IMR-90 (cell line): ENCODE data around the gene SASH3. TPM values are rescaled to one million over a fixed set of nuclear protein-coding genes. Genes with fewer than 3 reads are reported as not detected.

Experiments used
- ATAC-seq: fragments of 200-7000 bp; cut with Tn5 transposase; 2 replicates; pipeline ENCODE4 v1.9.1; 2020; ENCODE audit warnings: low read depth, mild to moderate bottlenecking, moderate library complexity
- BruUV-seq: library from RNA; stranded (reverse); fragments of 400-500 nt; replicated peaks from 2 replicates; lab custom pipeline; 2021; lab: Mats Ljungman, UMichigan
- CTCF ChIA-PET: fragments of 300-600 bp; formaldehyde crosslinking; extraction: SDS; loops from one replicate; lab custom pipeline; 2021; ENCODE audit warnings: antibody characterized with exemption; lab: Yijun Ruan, JAX
- POLR2A ChIA-PET: fragments of 300-600 bp; sonication (Branson Sonifier 250); formaldehyde crosslinking; loops from one replicate; lab custom pipeline; 2022; ENCODE audit warnings: antibody characterized with exemption; ENCODE audit not compliant: unreplicated experiment; lab: Charles Lee
- DNase-seq: peaks from one replicate; pipeline ENCODE4 v3.0.0; 2013
- H2AFZ ChIP-seq: replicated peaks from 2 replicates; pipeline ENCODE3; 2013; ENCODE audit warnings: low read length, mild to moderate bottlenecking; ENCODE audit not compliant: poor library complexity
- H2AK5ac ChIP-seq: 2 replicates; pipeline ENCODE4 v1.6.1; 2013; ENCODE audit warnings: low read depth, low read length, inconsistent platforms
- H2AK9ac ChIP-seq: replicated peaks from 2 replicates; pipeline ENCODE3; 2013; ENCODE audit warnings: mild to moderate bottlenecking, low read depth, low read length, moderate library complexity; ENCODE audit not compliant: poor library complexity
- H2BK120ac ChIP-seq: 2 replicates; pipeline ENCODE4 v1.6.1; 2013; ENCODE audit warnings: low read depth, low read length, inconsistent platforms
- H2BK15ac ChIP-seq: 3 replicates; pipeline ENCODE4 v1.6.1; 2013; ENCODE audit warnings: low read depth, low read length, inconsistent platforms
- H2BK20ac ChIP-seq: 2 replicates; pipeline ENCODE4 v1.6.1; 2013; ENCODE audit warnings: low read depth, mild to moderate bottlenecking, inconsistent platforms, low read length, moderate library complexity
- H2BK5ac ChIP-seq: 2 replicates; pipeline ENCODE4 v1.6.1; 2013; ENCODE audit warnings: mild to moderate bottlenecking, low read depth, low read length, inconsistent platforms; ENCODE audit not compliant: poor library complexity, severe bottlenecking
- H3K14ac ChIP-seq: replicated peaks from 2 replicates; pipeline ENCODE4 v1.6.1; 2013; ENCODE audit warnings: low read depth, low read length, inconsistent platforms
- H3K18ac ChIP-seq: 2 replicates; pipeline ENCODE4 v1.6.1; 2013; ENCODE audit warnings: low read depth, low read length, control low read depth
- H3K23ac ChIP-seq: 2 replicates; pipeline ENCODE4 v1.6.1; 2013; ENCODE audit warnings: low read depth, low read length, inconsistent platforms
- H3K27ac ChIP-seq: 2 replicates; pipeline ENCODE4 v1.5.1; 2013; ENCODE audit warnings: mild to moderate bottlenecking, control low read depth, low read length; ENCODE audit not compliant: insufficient read depth
- H3K27me3 ChIP-seq: 2 replicates; pipeline ENCODE4 v1.6.1; 2013; ENCODE audit warnings: low read length; ENCODE audit not compliant: control insufficient read depth, insufficient read depth
- H3K36me3 ChIP-seq: 2 replicates; pipeline ENCODE4 v1.6.1; 2013; ENCODE audit warnings: low read length, mixed read lengths; ENCODE audit not compliant: control insufficient read depth, insufficient read depth
- H3K4ac ChIP-seq: 2 replicates; pipeline ENCODE4 v1.6.1; 2013; ENCODE audit warnings: low read depth, low read length, inconsistent platforms
- H3K4me1 ChIP-seq: 2 replicates; pipeline ENCODE4 v1.6.1; 2013; ENCODE audit warnings: low read length, mixed read lengths; ENCODE audit not compliant: control insufficient read depth, insufficient read depth
- H3K4me2 ChIP-seq: 2 replicates; pipeline ENCODE4 v1.6.1; 2013; ENCODE audit warnings: low read depth, mild to moderate bottlenecking, control low read depth, low read length, moderate library complexity
- H3K4me3 ChIP-seq: 2 replicates; pipeline ENCODE4 v1.5.1; 2013; ENCODE audit warnings: low read depth, mild to moderate bottlenecking, control low read depth, low read length, moderate library complexity; ENCODE audit not compliant: insufficient read depth
- H3K56ac ChIP-seq: 2 replicates; pipeline ENCODE4 v1.6.1; 2013; ENCODE audit warnings: low read length, inconsistent platforms; ENCODE audit not compliant: insufficient read depth; ENCODE audit errors: extremely low read depth
- H3K79me1 ChIP-seq, 2 experiments: 2 replicates each; pipeline ENCODE4 v1.6.1; 2013; ENCODE audit warnings: low read length in 2 of 2, inconsistent platforms in 1 of 2, low read depth in 1 of 2
- H3K9ac ChIP-seq: 2 replicates; pipeline ENCODE4 v1.6.1; 2013; ENCODE audit warnings: low read depth, low read length, control low read depth
- H3K9me1 ChIP-seq: 2 replicates; pipeline ENCODE4 v1.6.1; 2013; ENCODE audit warnings: low read length, inconsistent platforms; ENCODE audit not compliant: insufficient read depth
- H3K9me3 ChIP-seq: 2 replicates; pipeline ENCODE4 v1.6.1; 2013; ENCODE audit warnings: low read length; ENCODE audit not compliant: control insufficient read depth, insufficient read depth
- H4K20me1 ChIP-seq: 2 replicates; pipeline ENCODE4 v1.6.1; 2013; ENCODE audit warnings: low read length, inconsistent platforms; ENCODE audit not compliant: insufficient read depth
- H4K5ac ChIP-seq: 2 replicates; pipeline ENCODE4 v1.6.1; 2013; ENCODE audit warnings: mild to moderate bottlenecking, low read depth, low read length, control low read depth
- H4K8ac ChIP-seq, 2 experiments: 2 replicates each; pipeline ENCODE4 v1.6.1; 2013; ENCODE audit warnings: low read depth in 2 of 2, low read length in 2 of 2, control low read depth in 1 of 2, inconsistent platforms in 1 of 2
- H4K91ac ChIP-seq: 2 replicates; pipeline ENCODE4 v1.6.1; 2013; ENCODE audit warnings: low read depth, low read length, inconsistent platforms; ENCODE audit not compliant: insufficient read depth
- BHLHE40 ChIP-seq: fragments of 150-350 bp; IDR thresholded peaks from 2 replicates; pipeline ENCODE4 v1.6.1; 2016; ENCODE audit warnings: mild to moderate bottlenecking, low read depth, low read length
- CEBPB ChIP-seq: IDR thresholded peaks from 2 replicates; pipeline ENCODE4 v1.6.1; 2012; ENCODE audit warnings: low read depth, low read length, improper control_type of control experiment
- CHD1 ChIP-seq: IDR thresholded peaks from 2 replicates; pipeline ENCODE4 v1.6.1; 2012; ENCODE audit warnings: low read depth, low read length, improper control_type of control experiment
- ELK1 ChIP-seq: fragments of 150-350 bp; IDR thresholded peaks from 2 replicates; pipeline ENCODE4 v1.6.1; 2016; ENCODE audit warnings: low read depth, mild to moderate bottlenecking, low read length, moderate library complexity, borderline replicate concordance
- FOS ChIP-seq: fragments of 150-350 bp; IDR thresholded peaks from 2 replicates; pipeline ENCODE4 v1.6.1; 2016; ENCODE audit warnings: low read depth, low read length
- MAFK ChIP-seq: IDR thresholded peaks from 2 replicates; pipeline ENCODE4 v1.6.1; 2012; ENCODE audit warnings: low read depth, low read length, improper control_type of control experiment
- MAZ ChIP-seq: IDR thresholded peaks from 2 replicates; pipeline ENCODE4 v1.6.1; 2012; ENCODE audit warnings: low read depth, mild to moderate bottlenecking, low read length, improper control_type of control experiment, moderate library complexity, borderline replicate concordance
- MXI1 ChIP-seq: IDR thresholded peaks from 2 replicates; pipeline ENCODE4 v1.6.1; 2012; ENCODE audit warnings: low read depth, mild to moderate bottlenecking, low read length, moderate library complexity, borderline replicate concordance
- NFE2L2 ChIP-seq: fragments of 150-350 bp; IDR thresholded peaks from 2 replicates; pipeline ENCODE4 v1.6.1; 2016; ENCODE audit warnings: low read depth, mild to moderate bottlenecking, low read length
- POLR2A ChIP-seq: IDR thresholded peaks from 2 replicates; pipeline ENCODE4 v1.6.1; 2012; ENCODE audit warnings: mild to moderate bottlenecking, low read depth, low read length
- RAD21 ChIP-seq: IDR thresholded peaks from 2 replicates; pipeline ENCODE4 v1.6.1; 2012; ENCODE audit warnings: low read length, improper control_type of control experiment
- RCOR1 ChIP-seq: IDR thresholded peaks from 2 replicates; pipeline ENCODE4 v1.6.1; 2012; ENCODE audit warnings: mild to moderate bottlenecking, low read length, improper control_type of control experiment; ENCODE audit not compliant: insufficient replicate concordance
- RFX5 ChIP-seq: IDR thresholded peaks from 2 replicates; pipeline ENCODE4 v1.8.0; 2012; ENCODE audit warnings: low read depth, mild to moderate bottlenecking, low read length, moderate library complexity
- SMC3 ChIP-seq: fragments of 150-350 bp; IDR thresholded peaks from 2 replicates; pipeline ENCODE4 v1.6.1; 2016; ENCODE audit warnings: low read depth, mild to moderate bottlenecking, antibody characterized with exemption, low read length, moderate library complexity
- WGBS, 2 experiments: methylation state at CpG; one replicate each; pipeline versions ENCODE4 v1.1.5 to v1.1.7; 2013; ENCODE audit warnings: missing lambda C conversion rate in 2 of 2; ENCODE audit not compliant: insufficient read length in 1 of 2; ENCODE audit errors: extremely low coverage in 2 of 2; 5-methylcytosine and 5-hydroxymethylcytosine counted together
- dilution Hi-C: fragments of 300-500 bp; cut with HindIII; formaldehyde crosslinking; loops from one replicate; pipeline ENCODE4 v1.14.3; 2018; ENCODE audit warnings: low sequenced_read_pairs; ENCODE audit not compliant: unreplicated experiment
- in situ Hi-C: fragments of 300-500 bp; cut with MboI; formaldehyde crosslinking; loops from 3 replicates; pipeline ENCODE4 v1.14.3; 2019; ENCODE audit warnings: low sequenced_read_pairs, inconsistent platforms, mixed read lengths
- intact Hi-C: fragments of 100-400 bp; cut with micrococcal nuclease; formaldehyde crosslinking; loops from 2 replicates; pipeline ENCODE4 v1.10.0; 2022
- polyA plus RNA-seq, 3 experiments: library from polyadenylated mRNA; depleted of rRNA; stranded (reverse); fragments of >200 nt; gene quantifications; 2 replicates each; pipeline ENCODE4 v1.2.3, GENCODE V29; 2012; ENCODE audit warnings: low replicate concordance in 1 of 3
- total RNA-seq: library from RNA; depleted of rRNA; stranded (reverse); fragments of >200 nt; gene quantifications from 2 replicates; pipeline ENCODE4 v1.2.3, GENCODE V29; 2012
- TF ChIP-seq, protein P1 (sequence below): conservative IDR thresholded peaks from 2 replicates; pipeline ENCODE4 v1.5.1; 2012; ENCODE audit warnings: mild to moderate bottlenecking, low read depth, low read length, improper control_type of control experiment
- TF ChIP-seq, protein P2 (sequence below): fragments of 150-350 bp; IDR thresholded peaks from 2 replicates; pipeline ENCODE4 v1.6.1; 2017; ENCODE audit warnings: mild to moderate bottlenecking, antibody characterized with exemption, low read length, low read depth

SASH3 gene
- total and polyA plus RNA-seq, 2 of the 4 experiments (the other 2 are of a cell fraction), result not detected

GRCh38 chrX:129782706-129783105 is 3.0 kb downstream of the SASH3 start:
- H2AFZ ChIP-seq, result no peak overlapping the region
- peaks cover 21% of the 10 kb centered on the region for H3K27me3 ChIP-seq
- ATAC-seq (no peak), DNase-seq (no peak)
- no peaks in the 10 kb centered on the region; the same call in 1 of the 2 replicates for H4K20me1 ChIP-seq
- BruUV-seq, result no TSS peak
- no peak overlapping the region for H2AK9ac ChIP-seq
- H2AK5ac ChIP-seq, result no peak overlapping the region
- H3K36me3 ChIP-seq, result no peaks in the 10 kb centered on the region
- peaks cover 3% of the 10 kb centered on the region; the same call in 1 of the 2 replicates for H3K9me3 ChIP-seq
- H3K56ac ChIP-seq, result no peak overlapping the region
- no peaks in the 10 kb centered on the region for H3K9me1 ChIP-seq
- TF ChIP-seq CEBPB (no peak), ELK1 (no peak), MXI1 (no peak), FOS (no peak), POLR2A (no peak), MAFK (no peak), BHLHE40 (no peak), RFX5 (no peak), RCOR1 (no peak), SMC3 (no peak), MAZ (no peak), CHD1 (no peak), NFE2L2 (no peak), RAD21 (no peak)
- TF ChIP-seq, protein P1, sequence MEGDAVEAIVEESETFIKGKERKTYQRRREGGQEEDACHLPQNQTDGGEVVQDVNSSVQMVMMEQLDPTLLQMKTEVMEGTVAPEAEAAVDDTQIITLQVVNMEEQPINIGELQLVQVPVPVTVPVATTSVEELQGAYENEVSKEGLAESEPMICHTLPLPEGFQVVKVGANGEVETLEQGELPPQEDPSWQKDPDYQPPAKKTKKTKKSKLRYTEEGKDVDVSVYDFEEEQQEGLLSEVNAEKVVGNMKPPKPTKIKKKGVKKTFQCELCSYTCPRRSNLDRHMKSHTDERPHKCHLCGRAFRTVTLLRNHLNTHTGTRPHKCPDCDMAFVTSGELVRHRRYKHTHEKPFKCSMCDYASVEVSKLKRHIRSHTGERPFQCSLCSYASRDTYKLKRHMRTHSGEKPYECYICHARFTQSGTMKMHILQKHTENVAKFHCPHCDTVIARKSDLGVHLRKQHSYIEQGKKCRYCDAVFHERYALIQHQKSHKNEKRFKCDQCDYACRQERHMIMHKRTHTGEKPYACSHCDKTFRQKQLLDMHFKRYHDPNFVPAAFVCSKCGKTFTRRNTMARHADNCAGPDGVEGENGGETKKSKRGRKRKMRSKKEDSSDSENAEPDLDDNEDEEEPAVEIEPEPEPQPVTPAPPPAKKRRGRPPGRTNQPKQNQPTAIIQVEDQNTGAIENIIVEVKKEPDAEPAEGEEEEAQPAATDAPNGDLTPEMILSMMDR, result no peak
- TF ChIP-seq, protein P2, sequence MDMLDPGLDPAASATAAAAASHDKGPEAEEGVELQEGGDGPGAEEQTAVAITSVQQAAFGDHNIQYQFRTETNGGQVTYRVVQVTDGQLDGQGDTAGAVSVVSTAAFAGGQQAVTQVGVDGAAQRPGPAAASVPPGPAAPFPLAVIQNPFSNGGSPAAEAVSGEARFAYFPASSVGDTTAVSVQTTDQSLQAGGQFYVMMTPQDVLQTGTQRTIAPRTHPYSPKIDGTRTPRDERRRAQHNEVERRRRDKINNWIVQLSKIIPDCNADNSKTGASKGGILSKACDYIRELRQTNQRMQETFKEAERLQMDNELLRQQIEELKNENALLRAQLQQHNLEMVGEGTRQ, result no peak
- H2BK15ac ChIP-seq, result no peak overlapping the region
- dilution Hi-C loops, result no loop called here
- no peak overlapping the region for H4K8ac ChIP-seq
- CTCF ChIA-PET, result no interaction called here
- no peak overlapping the region for H3K4me3 ChIP-seq
- no peak overlapping the region for H3K14ac ChIP-seq
- H3K4me1 ChIP-seq, result no peaks in the 10 kb centered on the region
- H3K27ac ChIP-seq, result no peak overlapping the region
- no peaks in the 10 kb centered on the region for H3K79me1 ChIP-seq
- no peak overlapping the region for H3K4me2 ChIP-seq
- WGBS, 2 experiments, result no CpG with 5 or more reads among the region's 4 CpGs
- no peak overlapping the region for H4K91ac ChIP-seq
- no peak overlapping the region for H3K23ac ChIP-seq
- POLR2A ChIA-PET, result no interaction called here
- intact Hi-C loops, result no loop called here
- no peak overlapping the region for H2BK5ac ChIP-seq
- no peak overlapping the region for H3K4ac ChIP-seq
- no peak overlapping the region for H3K9ac ChIP-seq
- H4K5ac ChIP-seq, result no peak overlapping the region
- H3K18ac ChIP-seq, result no peak overlapping the region
- H2BK120ac ChIP-seq, result no peak overlapping the region
- in situ Hi-C loops, result no loop called here
- no peak overlapping the region for H2BK20ac ChIP-seq
